H9 (cell line): ENCODE results near the gene HIRA. TPM values are rescaled to one million over a fixed set of nuclear protein-coding genes. Genes with fewer than 3 reads are reported as not detected.
"Not testable (repeated sequence)": the region's sequence is repeated elsewhere in the genome, so short reads cannot be mapped to it uniquely, and the experiment has no call there.

Experiments
- DNase-seq: peaks from one replicate; pipeline ENCODE4 v3.0.0-alpha.2; 2017
- H2AFZ ChIP-seq: one replicate; pipeline ENCODE4 v1.6.1; 2013; ENCODE audit warnings: mild to moderate bottlenecking, low read length, control low read depth, moderate library complexity
- H2AK5ac ChIP-seq: 2 replicates; pipeline ENCODE4 v1.6.1; 2013; ENCODE audit warnings: low read length, control low read depth, mixed read lengths; ENCODE audit not compliant: insufficient read length
- H2BK120ac ChIP-seq: one replicate; pipeline ENCODE4 v1.6.1; 2013; ENCODE audit warnings: low read depth, mild to moderate bottlenecking, low read length, control low read depth, inconsistent platforms; ENCODE audit not compliant: poor library complexity, severe bottlenecking
- H2BK12ac ChIP-seq: 2 replicates; pipeline ENCODE4 v1.6.1; 2013; ENCODE audit warnings: low read length, control low read depth, mixed read lengths, low read depth; ENCODE audit not compliant: insufficient read length
- H2BK15ac ChIP-seq: 2 replicates; pipeline ENCODE4 v1.6.1; 2013; ENCODE audit warnings: low read depth, low read length, control low read depth
- H2BK20ac ChIP-seq: one replicate; pipeline ENCODE4 v1.6.1; 2013; ENCODE audit warnings: low read depth, mild to moderate bottlenecking, low read length, control low read depth, inconsistent platforms; ENCODE audit not compliant: poor library complexity, severe bottlenecking
- H2BK5ac ChIP-seq: 2 replicates; pipeline ENCODE4 v1.6.1; 2013; ENCODE audit warnings: low read length, control low read depth, mixed read lengths; ENCODE audit not compliant: insufficient read length
- H3K14ac ChIP-seq: 2 replicates; pipeline ENCODE4 v1.6.1; 2013; ENCODE audit warnings: low read length, control low read depth; ENCODE audit not compliant: insufficient read depth
- H3K18ac ChIP-seq: 2 replicates; pipeline ENCODE4 v1.6.1; 2013; ENCODE audit warnings: low read depth, mild to moderate bottlenecking, mixed read lengths, low read length, control low read depth; ENCODE audit not compliant: insufficient read length
- H3K23ac ChIP-seq: 2 replicates; pipeline ENCODE4 v1.6.1; 2013; ENCODE audit warnings: low read length, control low read depth, mixed read lengths, low read depth; ENCODE audit not compliant: insufficient read length
- H3K23me2 ChIP-seq: 2 replicates; pipeline ENCODE4 v1.6.1; 2013; ENCODE audit warnings: low read depth, mild to moderate bottlenecking, mixed read lengths, low read length, control low read depth; ENCODE audit not compliant: insufficient read length, poor library complexity, severe bottlenecking
- H3K27ac ChIP-seq: 2 replicates; pipeline ENCODE4 v1.5.1; 2013; ENCODE audit warnings: low read length, control low read depth, mixed read lengths, low read depth; ENCODE audit not compliant: insufficient read length
- H3K27me3 ChIP-seq: 2 replicates; pipeline ENCODE4 v1.6.1; 2013; ENCODE audit warnings: low read length, control low read depth, inconsistent platforms; ENCODE audit not compliant: insufficient read depth
- H3K4ac ChIP-seq: 2 replicates; pipeline ENCODE4 v1.6.1; 2013; ENCODE audit warnings: low read depth, mild to moderate bottlenecking, control low read depth, inconsistent platforms, low read length, moderate library complexity
- H3K4me1 ChIP-seq: 2 replicates; pipeline ENCODE4 v1.6.1; 2013; ENCODE audit warnings: low read length, control low read depth, inconsistent platforms; ENCODE audit not compliant: insufficient read depth
- H3K4me2 ChIP-seq: 2 replicates; pipeline ENCODE4 v1.6.1; 2013; ENCODE audit warnings: low read length, control low read depth, mixed read lengths; ENCODE audit not compliant: insufficient read length, insufficient read depth
- H3K56ac ChIP-seq: 2 replicates; pipeline ENCODE4 v1.6.1; 2013; ENCODE audit warnings: low read depth, mild to moderate bottlenecking, mixed read lengths, low read length, control low read depth; ENCODE audit not compliant: insufficient read length
- H3K79me1 ChIP-seq: 2 replicates; pipeline ENCODE4 v1.6.1; 2013; ENCODE audit warnings: low read depth, mild to moderate bottlenecking, moderate library complexity, low read length, control low read depth, inconsistent platforms; ENCODE audit not compliant: insufficient read depth, poor library complexity, severe bottlenecking
- H3K79me2 ChIP-seq: 2 replicates; pipeline ENCODE4 v1.6.1; 2013; ENCODE audit warnings: low read length, control low read depth, inconsistent platforms; ENCODE audit not compliant: insufficient read depth
- H3K9ac ChIP-seq: 2 replicates; pipeline ENCODE4 v1.6.1; 2013; ENCODE audit warnings: low read length, control low read depth, mixed read lengths; ENCODE audit not compliant: insufficient read length; ENCODE audit errors: extremely low read depth
- H3K9me3 ChIP-seq: one replicate; pipeline ENCODE4 v1.6.1; 2013; ENCODE audit warnings: low read depth, low read length, inconsistent platforms; ENCODE audit not compliant: control insufficient read depth
- H3T11ph ChIP-seq: one replicate; pipeline ENCODE4 v1.6.1; 2013; ENCODE audit warnings: mild to moderate bottlenecking, low read length, control low read depth, inconsistent platforms
- H4K20me1 ChIP-seq: one replicate; pipeline ENCODE4 v1.6.1; 2013; ENCODE audit not compliant: control insufficient read depth, insufficient read length, insufficient read depth
- H4K5ac ChIP-seq: 2 replicates; pipeline ENCODE4 v1.6.1; 2013; ENCODE audit warnings: low read depth, mild to moderate bottlenecking, mixed read lengths, low read length, control low read depth; ENCODE audit not compliant: insufficient read length
- H4K8ac ChIP-seq: replicated peaks from 2 replicates; pipeline ENCODE4 v1.6.1; 2013; ENCODE audit warnings: low read length, control low read depth, mixed read lengths, low read depth; ENCODE audit not compliant: insufficient read length
- H4K91ac ChIP-seq: 2 replicates; pipeline ENCODE4 v1.6.1; 2013; ENCODE audit warnings: low read depth, mild to moderate bottlenecking, moderate library complexity, mixed read lengths, low read length, control low read depth; ENCODE audit not compliant: insufficient read length
- H3K27ac Mint-ChIP-seq, 3 experiments: 2 replicates in 2 of 3; 3 replicates in 1 of 3; pipeline ENCODE4 v1.8.0; 2020 to 2021; ENCODE audit warnings: mixed read lengths in 3 of 3, mild to moderate bottlenecking in 1 of 3, moderate library complexity in 1 of 3
- H3K27me3 Mint-ChIP-seq: 2 replicates; pipeline ENCODE4 v1.8.0; 2021; ENCODE audit warnings: low read depth, mild to moderate bottlenecking, moderate library complexity, mixed read lengths
- H3K36me3 Mint-ChIP-seq, 3 experiments: 2 replicates in 2 of 3; 3 replicates in 1 of 3; pipeline ENCODE4 v1.8.0; 2020 to 2021; ENCODE audit warnings: low read depth in 3 of 3, mixed read lengths in 3 of 3; ENCODE audit not compliant: insufficient read depth in 1 of 3
- H3K4me1 Mint-ChIP-seq, 2 experiments: 2 replicates each; pipeline ENCODE4 v1.8.0; 2020; ENCODE audit warnings: mixed read lengths in 2 of 2
- H3K4me3 Mint-ChIP-seq, 2 experiments: 2 replicates in 1 of 2; 3 replicates in 1 of 2; pipeline ENCODE4 v1.8.0; 2020 to 2021; ENCODE audit warnings: mild to moderate bottlenecking in 2 of 2, mixed read lengths in 2 of 2, moderate library complexity in 1 of 2
- H3K9me3 Mint-ChIP-seq, 2 experiments: 2 replicates in 1 of 2; 3 replicates in 1 of 2; pipeline ENCODE4 v1.8.0; 2020; ENCODE audit warnings: mild to moderate bottlenecking in 2 of 2, mixed read lengths in 2 of 2, moderate library complexity in 1 of 2
- WGBS: extraction: QIAGEN DNeasy Blood & Tissue Kit; methylation state at CpG from one replicate; pipeline ENCODE4 v1.1.7; 2013; ENCODE audit warnings: missing lambda C conversion rate, low lambda C conversion rate, mixed read lengths; ENCODE audit not compliant: insufficient read length; ENCODE audit errors: extremely low coverage; 5-methylcytosine and 5-hydroxymethylcytosine counted together
- total RNA-seq: library from RNA; stranded (reverse); gene quantifications from 2 replicates; pipeline ENCODE4 v1.2.1, GENCODE V29; 2021
- TF ChIP-seq, protein P1 (sequence below): fragments of 200-600 bp; sonication (generic); conservative IDR thresholded peaks from 3 replicates; pipeline ENCODE4 v1.8.0; 2021; ENCODE audit warnings: antibody characterized with exemption, mild to moderate bottlenecking

The HIRA gene
- total RNA-seq, 1 experiment from 2014 or later = 51.9 TPM

- Histone ChIP-seq H4K20me1 (no peaks in the 10 kb centered on the region), H3K18ac (no peak overlapping the region), H3K9ac (no peak overlapping the region), H2BK12ac (no peak overlapping the region), H3K79me2 (no peaks in the 10 kb centered on the region), H2BK120ac (no peak overlapping the region), H3K4me2 (no peak overlapping the region), H4K5ac (no peak overlapping the region), H4K91ac (no peak overlapping the region), H3K4me1 (no peaks in the 10 kb centered on the region), H3K9me3 (peaks cover 2% of the 10 kb centered on the region), H3K23ac (no peak overlapping the region), H3K56ac (no peak overlapping the region), H2BK15ac (no peak overlapping the region), H4K8ac (no peak overlapping the region), H3K79me1 (no peaks in the 10 kb centered on the region), H2AFZ (no peak overlapping the region), H3K14ac (no peak overlapping the region), H3K27me3 (no peaks in the 10 kb centered on the region), H3K23me2 (no peaks in the 10 kb centered on the region), H3K27ac (no peak overlapping the region), H2AK5ac (no peak overlapping the region), H3K4ac (no peak overlapping the region), H3T11ph (no peak overlapping the region), H2BK5ac (no peak overlapping the region), H2BK20ac (no peak overlapping the region)
- Mint-ChIP-seq H3K27me3 (peaks cover 1% of the 10 kb centered on the region; the same call in 1 of the 2 replicates), H3K36me3 (peaks cover 1 to 14% (median 9%) of the 10 kb centered on the region in 3 experiments), H3K27ac (no peak overlapping the region), H3K4me1 (no peaks in the 10 kb centered on the region), H3K9me3 (peaks cover 40 to 50% of the 10 kb centered on the region in 2 experiments), H3K4me3 (no peak overlapping the region)
- no CpG with 5 or more reads among the region's 2 CpGs for WGBS
- TF ChIP-seq, protein P1, sequence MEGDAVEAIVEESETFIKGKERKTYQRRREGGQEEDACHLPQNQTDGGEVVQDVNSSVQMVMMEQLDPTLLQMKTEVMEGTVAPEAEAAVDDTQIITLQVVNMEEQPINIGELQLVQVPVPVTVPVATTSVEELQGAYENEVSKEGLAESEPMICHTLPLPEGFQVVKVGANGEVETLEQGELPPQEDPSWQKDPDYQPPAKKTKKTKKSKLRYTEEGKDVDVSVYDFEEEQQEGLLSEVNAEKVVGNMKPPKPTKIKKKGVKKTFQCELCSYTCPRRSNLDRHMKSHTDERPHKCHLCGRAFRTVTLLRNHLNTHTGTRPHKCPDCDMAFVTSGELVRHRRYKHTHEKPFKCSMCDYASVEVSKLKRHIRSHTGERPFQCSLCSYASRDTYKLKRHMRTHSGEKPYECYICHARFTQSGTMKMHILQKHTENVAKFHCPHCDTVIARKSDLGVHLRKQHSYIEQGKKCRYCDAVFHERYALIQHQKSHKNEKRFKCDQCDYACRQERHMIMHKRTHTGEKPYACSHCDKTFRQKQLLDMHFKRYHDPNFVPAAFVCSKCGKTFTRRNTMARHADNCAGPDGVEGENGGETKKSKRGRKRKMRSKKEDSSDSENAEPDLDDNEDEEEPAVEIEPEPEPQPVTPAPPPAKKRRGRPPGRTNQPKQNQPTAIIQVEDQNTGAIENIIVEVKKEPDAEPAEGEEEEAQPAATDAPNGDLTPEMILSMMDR = no peak
- DNase-seq = no peak
Observed at GRCh38 chr22:19321757-19322156, 109.8 kb downstream of the HIRA start.

GRCh38 chr22:19320136-19320535 is 111.4 kb downstream of the HIRA start:
- not testable (repeated sequence) for H2BK12ac ChIP-seq, H3K27me3 ChIP-seq, H3K23ac ChIP-seq, H3K56ac ChIP-seq, H3K4me3 Mint-ChIP-seq, H3K4me1 Mint-ChIP-seq, H3K4me2 ChIP-seq, H3K23me2 ChIP-seq, H3K9ac ChIP-seq, H2BK20ac ChIP-seq, H3K18ac ChIP-seq, H2BK5ac ChIP-seq, H3K4me1 ChIP-seq, H2BK15ac ChIP-seq, H3K27ac ChIP-seq, H3T11ph ChIP-seq, H2AFZ ChIP-seq, H3K27me3 Mint-ChIP-seq, H3K79me2 ChIP-seq, DNase-seq, H4K20me1 ChIP-seq, H2AK5ac ChIP-seq, H4K5ac ChIP-seq, H2BK120ac ChIP-seq, H3K4ac ChIP-seq, H3K14ac ChIP-seq, H4K91ac ChIP-seq, H3K79me1 ChIP-seq, H4K8ac ChIP-seq, H3K27ac Mint-ChIP-seq
- WGBS = no CpG with 5 or more reads among the region's 8 CpGs
- Mint-ChIP-seq H3K9me3 (peaks cover 51 to 64% of the 10 kb centered on the region in 2 experiments), H3K36me3 (peaks cover 5 to 17% (median 17%) of the 10 kb centered on the region in 3 experiments)
- H3K9me3 ChIP-seq = peaks cover 14% of the 10 kb centered on the region
